Mesendoderm (in vitro differentiated cells): ENCODE measurements around the gene ZER1.
"Not testable (repeated sequence)": the region's sequence is repeated elsewhere in the genome, so short reads cannot be mapped to it uniquely, and the experiment has no call there.

Source experiments
- DNase-seq: peaks from one replicate; pipeline ENCODE4 v3.0.0; 2013
- H2AK5ac ChIP-seq: 2 replicates; pipeline ENCODE4 v1.6.1; 2013; ENCODE audit warnings: low read length, inconsistent platforms
- H2BK120ac ChIP-seq: 2 replicates; pipeline ENCODE4 v1.6.1; 2013; ENCODE audit warnings: low read depth, mild to moderate bottlenecking, low read length, moderate library complexity, mixed read lengths
- H2BK15ac ChIP-seq: replicated peaks from 2 replicates; pipeline ENCODE4 v1.6.1; 2013; ENCODE audit warnings: low read depth, mild to moderate bottlenecking, moderate library complexity
- H2BK5ac ChIP-seq: 2 replicates; pipeline ENCODE4 v1.6.1; 2013; ENCODE audit warnings: low read length, inconsistent platforms
- H3K18ac ChIP-seq: 2 replicates; pipeline ENCODE4 v1.6.1; 2013; ENCODE audit warnings: mild to moderate bottlenecking, low read length, mixed read lengths
- H3K23ac ChIP-seq: one replicate; pipeline ENCODE4 v1.6.1; 2013; ENCODE audit warnings: low read length
- H3K27ac ChIP-seq: 2 replicates; pipeline ENCODE4 v1.5.1; 2013; ENCODE audit warnings: low read depth, mild to moderate bottlenecking, inconsistent platforms, low read length, moderate library complexity
- H3K27me3 ChIP-seq: 2 replicates; pipeline ENCODE4 v1.6.1; 2013; ENCODE audit warnings: low read length, control low read depth, mild to moderate bottlenecking, inconsistent platforms; ENCODE audit not compliant: insufficient read depth, poor library complexity
- H3K36me3 ChIP-seq: 2 replicates; pipeline ENCODE4 v1.6.1; 2013; ENCODE audit warnings: low read length, inconsistent platforms; ENCODE audit not compliant: control insufficient read depth, insufficient read depth
- H3K4ac ChIP-seq: one replicate; pipeline ENCODE4 v1.6.1; 2013; ENCODE audit warnings: low read depth, mild to moderate bottlenecking, low read length, moderate library complexity
- H3K4me1 ChIP-seq: 2 replicates; pipeline ENCODE4 v1.6.1; 2013; ENCODE audit warnings: low read depth, low read length, inconsistent platforms; ENCODE audit not compliant: control insufficient read depth
- H3K4me2 ChIP-seq: 2 replicates; pipeline ENCODE4 v1.6.1; 2013; ENCODE audit warnings: low read length
- H3K4me3 ChIP-seq: 2 replicates; pipeline ENCODE4 v1.5.1; 2013; ENCODE audit warnings: mild to moderate bottlenecking, low read length
- H3K56ac ChIP-seq: one replicate; pipeline ENCODE4 v1.6.1; 2013; ENCODE audit warnings: low read length
- H3K79me1 ChIP-seq: 2 replicates; pipeline ENCODE4 v1.6.1; 2013; ENCODE audit warnings: low read length, inconsistent platforms
- H3K79me2 ChIP-seq: 2 replicates; pipeline ENCODE4 v1.6.1; 2013; ENCODE audit warnings: mild to moderate bottlenecking, low read length; ENCODE audit not compliant: control insufficient read depth, insufficient read depth
- H3K9ac ChIP-seq: 2 replicates; pipeline ENCODE4 v1.6.1; 2013; ENCODE audit warnings: low read length, inconsistent platforms
- H4K5ac ChIP-seq: one replicate; pipeline ENCODE4 v1.6.1; 2013; ENCODE audit warnings: low read length
- H4K8ac ChIP-seq: one replicate; pipeline ENCODE4 v1.6.1; 2013; ENCODE audit warnings: low read depth, mild to moderate bottlenecking, control low read depth, low read length, moderate library complexity
- WGBS: extraction: QIAGEN DNeasy Blood & Tissue Kit; methylation state at CpG from one replicate; pipeline ENCODE4 v1.1.7; 2013; ENCODE audit warnings: low lambda C conversion rate, missing lambda C conversion rate; ENCODE audit not compliant: insufficient coverage; ENCODE audit errors: extremely low coverage; 5-methylcytosine and 5-hydroxymethylcytosine counted together

The ZER1 gene

GRCh38 chr9:128786681-128787601 is 15.2 kb upstream of the ZER1 start, which contains the start of gene TBC1D13:
Gene TBC1D13 (plus strand): TSS chr9:128787253. CDS start chr9:128787354, 101 bp downstream.
- H4K5ac ChIP-seq = no peak within 1 kb of the TSS
- DNase-seq = peak; percentile 90
- WGBS = no CpG with 5 or more reads among the region's 64 CpGs

GRCh38 chr9:128785427-128785826 is 13.7 kb upstream of the ZER1 start:
- no peak overlapping the region for H4K5ac ChIP-seq
- H3K4me2 ChIP-seq = no peak overlapping the region
- WGBS = no CpG with 5 or more reads among the region's 6 CpGs
- peaks cover 2% of the 10 kb centered on the region for H3K4me1 ChIP-seq
- no peak overlapping the region for H4K8ac ChIP-seq
- no peak overlapping the region for H2BK5ac ChIP-seq
- H3K9ac ChIP-seq = no peak overlapping the region
- H3K79me2 ChIP-seq = peaks cover 3% of the 10 kb centered on the region
- H3K4me3 ChIP-seq = no peak overlapping the region
- H3K36me3 ChIP-seq = no peaks in the 10 kb centered on the region
- H3K27ac ChIP-seq = no peak overlapping the region
- H3K23ac ChIP-seq = no peak overlapping the region
- H3K4ac ChIP-seq = no peak overlapping the region
- H2BK15ac ChIP-seq = no peak overlapping the region
- no peak overlapping the region for H2AK5ac ChIP-seq
- no peak overlapping the region for H2BK120ac ChIP-seq
- no peak overlapping the region for H3K56ac ChIP-seq
- DNase-seq = no peak
- H3K79me1 ChIP-seq = peaks cover 5% of the 10 kb centered on the region
- no peaks in the 10 kb centered on the region for H3K27me3 ChIP-seq
- H3K18ac ChIP-seq = no peak overlapping the region

More at GRCh38 chr9:128786681-128787601, 15.2 kb upstream of the ZER1 start, which contains the start of gene TBC1D13:
- peak within 1 kb of the TSS; percentile 60 for H3K4me2 ChIP-seq
- no peaks in the 10 kb centered on the region for H3K27me3 ChIP-seq
- H2AK5ac ChIP-seq = no peak within 1 kb of the TSS
- H3K56ac ChIP-seq = peak within 1 kb of the TSS; percentile 98
- H2BK5ac ChIP-seq = peak within 1 kb of the TSS; percentile 45
- peaks cover 2% of the 10 kb centered on the region for H3K4me1 ChIP-seq
- no peak within 1 kb of the TSS for H2BK15ac ChIP-seq
- no peak within 1 kb of the TSS for H2BK120ac ChIP-seq
- H3K23ac ChIP-seq = no peak within 1 kb of the TSS
- H3K18ac ChIP-seq = peak within 1 kb of the TSS; percentile 45
- peak within 1 kb of the TSS; percentile 56 for H3K4ac ChIP-seq
- H3K36me3 ChIP-seq = peaks cover 2% of the 10 kb centered on the region
- peak within 1 kb of the TSS; percentile 95 for H3K9ac ChIP-seq
- peak within 1 kb of the TSS; percentile 79 for H4K8ac ChIP-seq
- peaks cover 5% of the 10 kb centered on the region for H3K79me1 ChIP-seq
- peak within 1 kb of the TSS; percentile 93 for H3K4me3 ChIP-seq
- peaks cover 3% of the 10 kb centered on the region for H3K79me2 ChIP-seq
- peak within 1 kb of the TSS; percentile 68 for H3K27ac ChIP-seq

- Histone ChIP-seq H2BK5ac (no peak overlapping the region), H3K4me3 (no peak overlapping the region), H3K27me3 (no peaks in the 10 kb centered on the region), H3K4me2 (no peak overlapping the region), H2AK5ac (no peak overlapping the region), H3K56ac (no peak overlapping the region), H3K79me1 (peaks cover 2% of the 10 kb centered on the region), H3K23ac (no peak overlapping the region), H3K9ac (no peak overlapping the region), H3K79me2 (no peaks in the 10 kb centered on the region), H4K8ac (no peak overlapping the region), H2BK120ac (no peak overlapping the region), H3K4ac (no peak overlapping the region), H2BK15ac (no peak overlapping the region), H3K27ac (no peak overlapping the region), H3K4me1 (no peaks in the 10 kb centered on the region), H3K18ac (no peak overlapping the region), H4K5ac (no peak overlapping the region), H3K36me3 (no peaks in the 10 kb centered on the region)
- no peak for DNase-seq
- WGBS = no CpG with 5 or more reads among the region's 1 CpG
Observed at GRCh38 chr9:128782669-128783068, 10.9 kb upstream of the ZER1 start.

GRCh38 chr9:128781187-128782070 is 9.7 kb upstream of the ZER1 start:
- Histone ChIP-seq H2BK120ac (no peak overlapping the region), H3K4me1 (no peaks in the 10 kb centered on the region), H3K4me2 (no peak overlapping the region), H3K23ac (no peak overlapping the region), H2BK5ac (no peak overlapping the region), H3K4me3 (no peak overlapping the region), H3K27me3 (no peaks in the 10 kb centered on the region), H3K79me1 (no peaks in the 10 kb centered on the region), H4K8ac (no peak overlapping the region), H3K36me3 (no peaks in the 10 kb centered on the region), H2AK5ac (no peak overlapping the region), H3K4ac (no peak overlapping the region), H2BK15ac (no peak overlapping the region), H3K18ac (no peak overlapping the region), H3K79me2 (no peaks in the 10 kb centered on the region), H3K27ac (no peak overlapping the region), H3K56ac (no peak overlapping the region), H4K5ac (no peak overlapping the region), H3K9ac (no peak overlapping the region)
- no CpG with 5 or more reads among the region's 7 CpGs for WGBS
- no peak for DNase-seq

- H3K79me2 ChIP-seq, H3K56ac ChIP-seq, H3K4me3 ChIP-seq, H3K36me3 ChIP-seq, H3K9ac ChIP-seq, H3K23ac ChIP-seq, DNase-seq, H2BK15ac ChIP-seq, H2BK5ac ChIP-seq, H3K4me2 ChIP-seq, H3K27ac ChIP-seq, H3K18ac ChIP-seq, H3K4ac ChIP-seq, H3K4me1 ChIP-seq, H4K5ac ChIP-seq, H2AK5ac ChIP-seq, H4K8ac ChIP-seq, H3K79me1 ChIP-seq, H2BK120ac ChIP-seq, H3K27me3 ChIP-seq: not testable (repeated sequence)
- no CpG with 5 or more reads among the region's 27 CpGs for WGBS
Observed at GRCh38 chr9:128780093-128780492, 8.4 kb upstream of the ZER1 start.
